ENCODE data around the gene CAMKV.
A peak's percentile ranks its signal among the peaks of the same experiment; 100 is the strongest.
"Not testable (repeated sequence)": the region's sequence is repeated elsewhere in the genome, so short reads cannot be mapped to it uniquely, and the experiment has no call there.

The CAMKV gene, protein sequence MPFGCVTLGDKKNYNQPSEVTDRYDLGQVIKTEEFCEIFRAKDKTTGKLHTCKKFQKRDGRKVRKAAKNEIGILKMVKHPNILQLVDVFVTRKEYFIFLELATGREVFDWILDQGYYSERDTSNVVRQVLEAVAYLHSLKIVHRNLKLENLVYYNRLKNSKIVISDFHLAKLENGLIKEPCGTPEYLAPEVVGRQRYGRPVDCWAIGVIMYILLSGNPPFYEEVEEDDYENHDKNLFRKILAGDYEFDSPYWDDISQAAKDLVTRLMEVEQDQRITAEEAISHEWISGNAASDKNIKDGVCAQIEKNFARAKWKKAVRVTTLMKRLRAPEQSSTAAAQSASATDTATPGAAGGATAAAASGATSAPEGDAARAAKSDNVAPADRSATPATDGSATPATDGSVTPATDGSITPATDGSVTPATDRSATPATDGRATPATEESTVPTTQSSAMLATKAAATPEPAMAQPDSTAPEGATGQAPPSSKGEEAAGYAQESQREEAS

DNA sequence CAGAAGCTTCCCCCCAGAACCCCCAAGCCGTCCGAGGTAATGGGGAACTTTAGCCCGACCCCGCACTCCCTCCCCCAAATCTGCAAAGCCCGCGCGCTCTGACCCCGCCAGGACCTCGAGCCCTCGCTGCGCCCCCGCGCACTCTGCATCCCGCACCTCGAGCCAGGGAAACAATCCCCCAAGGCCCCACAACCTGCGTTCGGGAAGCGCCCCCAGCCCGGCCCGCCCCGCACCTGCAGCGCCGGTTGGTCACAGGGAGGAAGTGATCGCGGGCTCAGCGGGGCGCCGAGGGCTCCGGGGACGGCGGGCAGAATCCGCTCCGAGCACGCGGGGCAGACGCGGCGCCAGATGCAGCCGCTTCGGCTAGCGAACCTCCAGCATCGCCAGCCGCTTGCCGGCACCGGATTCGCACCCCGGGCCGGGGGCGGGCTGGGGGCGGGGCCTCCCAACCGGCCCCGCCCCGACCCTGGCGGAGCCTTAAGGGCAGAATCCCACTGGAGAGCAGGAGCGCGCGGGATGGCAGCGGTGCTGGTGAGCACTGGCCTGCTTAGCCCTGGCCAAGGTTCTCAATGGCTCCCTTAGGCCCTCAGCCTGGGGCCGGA, at the start of gene CAMKV:
TSS of gene CAMKV (minus strand) at position 382 of the 602 bp plus-strand sequence. CDS start 7,518 bp downstream, outside the sequence.
- peak within 1 kb of the TSS; percentile 76 for H3K4me3 ChIP-seq (ENCODE audit: low read depth, low read length)
- peaks cover 30% of the 10 kb centered on the region for H3K27me3 ChIP-seq (ENCODE audit: control insufficient read depth, insufficient read depth, low read length)
- H3K9ac ChIP-seq (ENCODE audit: low read length), result peak within 1 kb of the TSS; percentile 45
- no peaks in the 10 kb centered on the region for H3K9me3 ChIP-seq (ENCODE audit: control insufficient read depth, insufficient read depth, low read depth, low read length)
- H3K4me1 ChIP-seq (ENCODE audit: control insufficient read depth, insufficient read depth, low read length), result peaks cover 24% of the 10 kb centered on the region
- no peaks in the 10 kb centered on the region for H3K36me3 ChIP-seq (ENCODE audit: control insufficient read depth, insufficient read depth, low read length)
- peak within 1 kb of the TSS; percentile 34; the same call in 1 of the 2 replicates for H3K27ac ChIP-seq (ENCODE audit: low read depth, low read length)

DNA sequence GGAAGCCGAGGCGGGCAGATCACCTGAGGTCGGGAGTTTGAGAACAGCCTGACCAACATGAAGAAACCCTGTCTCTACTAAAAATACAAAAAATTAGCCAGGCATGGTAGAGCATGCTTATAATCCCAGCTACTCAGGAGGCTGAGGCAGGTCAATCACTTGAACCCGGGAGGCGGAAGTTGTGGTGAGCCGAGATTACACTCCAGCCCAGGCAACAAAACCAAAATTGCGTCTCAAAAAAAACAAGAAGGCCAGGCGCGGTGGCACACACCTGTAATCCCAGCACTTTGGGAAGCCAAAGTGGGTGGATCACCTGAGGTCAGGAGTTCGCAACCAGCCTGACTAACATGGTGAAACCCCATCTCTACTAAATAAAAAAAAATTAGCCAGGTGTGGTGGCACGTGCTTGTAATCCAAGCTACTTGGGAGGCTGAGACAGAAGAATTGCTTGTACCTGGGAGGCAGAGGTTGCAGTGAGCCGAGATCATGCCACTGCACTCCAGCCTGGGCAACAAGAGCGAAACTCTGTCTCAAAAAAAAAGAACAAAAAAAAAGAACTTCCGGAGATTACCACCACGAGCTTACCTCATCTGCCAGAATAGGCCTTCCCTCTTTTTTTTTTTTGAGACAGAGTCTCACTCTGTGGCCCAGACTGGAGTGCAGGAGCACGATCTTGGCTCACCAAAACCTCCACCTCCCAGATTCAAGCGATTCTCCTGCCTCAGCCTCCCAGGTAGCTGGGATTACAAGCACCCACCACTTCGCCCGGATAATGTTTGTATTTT, 48.3 kb upstream of the CAMKV start:
- H3K4me3 ChIP-seq (ENCODE audit: low read depth, low read length); H3K27ac ChIP-seq (ENCODE audit: low read depth, low read length); H3K27me3 ChIP-seq (ENCODE audit: control insufficient read depth, insufficient read depth, low read length); H3K9me3 ChIP-seq (ENCODE audit: control insufficient read depth, insufficient read depth, low read depth, low read length); H3K4me1 ChIP-seq (ENCODE audit: control insufficient read depth, insufficient read depth, low read length); H3K36me3 ChIP-seq (ENCODE audit: control insufficient read depth, insufficient read depth, low read length); H3K9ac ChIP-seq (ENCODE audit: low read length): not testable (repeated sequence)

DNA sequence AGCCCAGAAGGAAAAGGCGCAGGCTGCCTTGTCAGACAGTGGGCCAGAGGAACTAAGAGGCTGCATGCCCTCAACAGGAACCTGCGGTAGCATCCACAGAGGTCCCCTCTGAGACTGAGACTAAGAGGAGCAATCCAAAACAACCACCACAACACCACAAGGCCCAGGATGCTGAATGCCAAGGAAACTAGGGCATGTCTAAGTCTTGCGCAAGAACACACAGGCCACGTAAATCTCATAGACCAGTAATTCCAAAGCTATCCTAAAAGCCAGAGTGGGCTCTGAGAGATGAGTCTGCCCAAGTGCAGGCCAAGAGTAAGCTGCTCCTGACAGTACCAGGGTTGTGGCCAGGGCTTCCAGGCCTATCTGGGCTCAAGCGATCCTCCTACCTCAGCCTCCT, 47.0 kb upstream of the CAMKV start:
- H3K36me3 ChIP-seq (ENCODE audit: control insufficient read depth, insufficient read depth, low read length), result no peaks in the 10 kb centered on the region
- no peaks in the 10 kb centered on the region for H3K4me1 ChIP-seq (ENCODE audit: control insufficient read depth, insufficient read depth, low read length)
- no peak overlapping the region for H3K4me3 ChIP-seq (ENCODE audit: low read depth, low read length)
- no peaks in the 10 kb centered on the region for H3K9me3 ChIP-seq (ENCODE audit: control insufficient read depth, insufficient read depth, low read depth, low read length)
- H3K27me3 ChIP-seq (ENCODE audit: control insufficient read depth, insufficient read depth, low read length), result peaks cover 4% of the 10 kb centered on the region; the same call in 1 of the 2 replicates
- H3K27ac ChIP-seq (ENCODE audit: low read depth, low read length), result no peak overlapping the region
- no peak overlapping the region for H3K9ac ChIP-seq (ENCODE audit: low read length)

DNA sequence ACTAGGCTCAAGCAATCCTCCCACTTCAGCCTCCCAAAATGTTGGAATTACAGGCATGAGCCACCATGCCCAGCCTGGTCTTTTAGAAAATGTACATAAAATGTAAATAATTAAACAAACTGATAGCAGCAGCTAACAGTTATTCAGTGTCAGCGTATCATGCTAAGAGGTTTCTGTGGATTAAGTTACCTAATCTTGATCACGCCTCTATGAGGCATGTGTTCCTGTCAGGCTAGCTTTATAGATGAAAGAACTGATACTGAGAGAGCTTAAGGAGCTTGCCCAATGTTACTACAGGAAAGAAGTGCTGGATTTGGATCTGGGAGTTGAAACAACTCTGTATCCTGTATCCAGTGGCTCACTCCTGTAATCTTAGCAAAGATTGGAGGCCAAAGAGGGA, 45.2 kb upstream of the CAMKV start:
- no peak overlapping the region for H3K9ac ChIP-seq (ENCODE audit: low read length)
- peaks cover 16% of the 10 kb centered on the region for H3K4me1 ChIP-seq (ENCODE audit: control insufficient read depth, insufficient read depth, low read length)
- H3K27ac ChIP-seq (ENCODE audit: low read depth, low read length), result no peak overlapping the region
- H3K9me3 ChIP-seq (ENCODE audit: control insufficient read depth, insufficient read depth, low read depth, low read length), result no peaks in the 10 kb centered on the region
- peaks cover 21% of the 10 kb centered on the region for H3K27me3 ChIP-seq (ENCODE audit: control insufficient read depth, insufficient read depth, low read length)
- H3K36me3 ChIP-seq (ENCODE audit: control insufficient read depth, insufficient read depth, low read length), result no peaks in the 10 kb centered on the region
- H3K4me3 ChIP-seq (ENCODE audit: low read depth, low read length), result no peak overlapping the region

DNA sequence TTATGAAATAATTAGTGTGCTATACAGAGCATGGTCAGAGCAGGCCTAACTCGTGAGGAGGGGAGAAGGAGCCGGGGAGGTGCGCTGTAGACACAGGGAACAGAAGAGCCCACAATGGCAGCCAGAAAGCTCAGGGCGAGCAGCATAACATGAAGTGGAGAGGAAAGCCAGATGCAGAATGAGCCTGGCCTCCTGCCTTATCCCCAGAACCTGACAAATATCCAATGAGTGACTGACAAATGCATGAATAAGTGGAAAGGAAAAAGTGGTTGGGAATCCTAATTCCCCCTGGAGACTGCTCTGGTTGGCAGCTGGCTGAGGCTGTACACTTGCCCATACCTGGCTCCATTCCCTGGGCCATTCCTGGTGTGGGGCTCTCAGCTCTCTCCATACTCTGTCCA, 43.2 kb upstream of the CAMKV start:
- H3K9me3 ChIP-seq (ENCODE audit: control insufficient read depth, insufficient read depth, low read depth, low read length), result no peaks in the 10 kb centered on the region
- H3K36me3 ChIP-seq (ENCODE audit: control insufficient read depth, insufficient read depth, low read length), result no peaks in the 10 kb centered on the region
- H3K9ac ChIP-seq (ENCODE audit: low read length), result no peak overlapping the region
- H3K4me3 ChIP-seq (ENCODE audit: low read depth, low read length), result no peak overlapping the region
- no peak overlapping the region for H3K27ac ChIP-seq (ENCODE audit: low read depth, low read length)
- H3K4me1 ChIP-seq (ENCODE audit: control insufficient read depth, insufficient read depth, low read length), result peaks cover 29% of the 10 kb centered on the region
- H3K27me3 ChIP-seq (ENCODE audit: control insufficient read depth, insufficient read depth, low read length), result peaks cover 35% of the 10 kb centered on the region

DNA sequence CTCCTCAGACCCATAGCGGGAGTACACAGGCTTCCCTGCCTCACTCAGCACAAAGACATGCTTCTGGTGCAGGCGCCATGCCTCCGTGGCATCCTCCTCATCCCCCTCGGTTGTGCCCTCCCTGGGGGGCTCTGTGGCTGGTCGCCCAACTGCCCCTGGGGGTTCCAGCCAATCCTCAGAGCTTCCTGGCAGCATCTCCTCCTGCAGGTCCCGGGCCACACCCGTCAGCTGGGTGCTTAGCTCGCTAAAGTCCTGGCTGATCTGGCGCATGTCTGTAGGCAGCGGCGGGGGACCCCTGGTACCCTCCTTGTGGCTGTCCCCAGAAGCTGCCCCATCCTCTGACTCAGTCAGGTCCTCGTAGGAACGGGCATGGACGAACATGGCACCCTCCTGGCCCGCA, 41.9 kb upstream of the CAMKV start:
- Histone ChIP-seq H3K4me1 (ENCODE audit: control insufficient read depth, insufficient read depth, low read length) (peaks cover 32% of the 10 kb centered on the region), H3K27me3 (ENCODE audit: control insufficient read depth, insufficient read depth, low read length) (peaks cover 35% of the 10 kb centered on the region), H3K36me3 (ENCODE audit: control insufficient read depth, insufficient read depth, low read length) (no peaks in the 10 kb centered on the region), H3K27ac (ENCODE audit: low read depth, low read length) (no peak overlapping the region), H3K9ac (ENCODE audit: low read length) (no peak overlapping the region), H3K4me3 (ENCODE audit: low read depth, low read length) (no peak overlapping the region), H3K9me3 (ENCODE audit: control insufficient read depth, insufficient read depth, low read depth, low read length) (no peaks in the 10 kb centered on the region)

DNA sequence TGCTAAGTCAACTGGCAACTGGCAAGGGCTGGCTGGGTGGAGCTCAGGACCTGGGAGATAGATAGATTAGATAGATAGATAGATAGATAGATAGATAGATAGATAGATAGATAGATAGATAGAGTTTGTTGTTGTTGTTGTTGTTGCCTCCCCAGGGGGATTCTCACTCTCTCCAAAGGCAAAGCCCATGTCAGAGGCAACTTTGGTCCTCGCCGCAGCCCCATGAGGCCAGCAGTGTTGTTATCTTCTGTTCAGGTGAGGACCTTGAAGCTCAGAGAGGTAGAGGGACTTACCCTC, 41.4 kb upstream of the CAMKV start:
- Histone ChIP-seq H3K4me1 (ENCODE audit: control insufficient read depth, insufficient read depth, low read length) (peaks cover 37% of the 10 kb centered on the region), H3K9me3 (ENCODE audit: control insufficient read depth, insufficient read depth, low read depth, low read length) (no peaks in the 10 kb centered on the region), H3K36me3 (ENCODE audit: control insufficient read depth, insufficient read depth, low read length) (no peaks in the 10 kb centered on the region), H3K4me3 (ENCODE audit: low read depth, low read length) (peak overlapping the region; percentile 50), H3K27me3 (ENCODE audit: control insufficient read depth, insufficient read depth, low read length) (peaks cover 35% of the 10 kb centered on the region), H3K27ac (ENCODE audit: low read depth, low read length) (no peak overlapping the region), H3K9ac (ENCODE audit: low read length) (no peak overlapping the region)

DNA sequence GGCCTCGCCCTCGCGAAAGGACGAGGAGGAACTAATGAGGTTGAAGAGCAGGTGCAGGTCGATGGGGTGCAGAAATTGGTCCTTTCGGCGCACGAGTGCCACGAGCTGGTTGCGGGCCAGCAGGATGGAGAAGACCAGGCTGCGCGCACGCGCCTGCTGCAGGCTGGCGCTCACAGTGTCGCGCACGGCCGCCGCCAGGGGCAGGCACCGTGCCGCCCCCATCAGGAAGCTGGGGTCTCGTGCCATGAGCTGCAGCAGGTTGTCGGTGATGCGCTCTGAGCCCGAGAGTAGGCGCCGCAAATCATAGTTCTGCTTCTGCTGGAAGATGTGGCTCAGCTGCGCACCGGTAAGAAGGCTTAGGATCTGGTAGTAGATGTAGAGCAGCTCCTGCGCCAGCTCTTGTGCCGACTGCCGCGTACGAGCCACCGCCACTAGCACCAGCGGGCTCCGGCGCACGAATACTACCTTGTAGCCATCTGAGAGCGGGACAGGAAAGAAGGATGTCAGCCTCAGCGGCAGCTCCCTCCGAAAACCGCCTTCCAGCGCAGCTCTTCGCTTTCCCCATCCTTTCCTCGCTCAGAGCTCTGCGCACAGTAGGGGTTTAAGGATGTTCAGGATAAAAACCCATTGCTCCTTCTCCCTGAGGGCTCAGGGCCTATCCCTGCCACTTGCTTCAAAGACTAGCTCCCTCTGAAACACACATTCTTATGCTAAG, 40.9 kb upstream of the CAMKV start:
- Histone ChIP-seq H3K4me1 (ENCODE audit: control insufficient read depth, insufficient read depth, low read length) (peaks cover 41% of the 10 kb centered on the region), H3K27me3 (ENCODE audit: control insufficient read depth, insufficient read depth, low read length) (peaks cover 35% of the 10 kb centered on the region), H3K9ac (ENCODE audit: low read length) (no peak overlapping the region), H3K27ac (ENCODE audit: low read depth, low read length) (no peak overlapping the region), H3K36me3 (ENCODE audit: control insufficient read depth, insufficient read depth, low read length) (no peaks in the 10 kb centered on the region), H3K4me3 (ENCODE audit: low read depth, low read length) (peak overlapping the region; percentile 50), H3K9me3 (ENCODE audit: control insufficient read depth, insufficient read depth, low read depth, low read length) (no peaks in the 10 kb centered on the region)

DNA sequence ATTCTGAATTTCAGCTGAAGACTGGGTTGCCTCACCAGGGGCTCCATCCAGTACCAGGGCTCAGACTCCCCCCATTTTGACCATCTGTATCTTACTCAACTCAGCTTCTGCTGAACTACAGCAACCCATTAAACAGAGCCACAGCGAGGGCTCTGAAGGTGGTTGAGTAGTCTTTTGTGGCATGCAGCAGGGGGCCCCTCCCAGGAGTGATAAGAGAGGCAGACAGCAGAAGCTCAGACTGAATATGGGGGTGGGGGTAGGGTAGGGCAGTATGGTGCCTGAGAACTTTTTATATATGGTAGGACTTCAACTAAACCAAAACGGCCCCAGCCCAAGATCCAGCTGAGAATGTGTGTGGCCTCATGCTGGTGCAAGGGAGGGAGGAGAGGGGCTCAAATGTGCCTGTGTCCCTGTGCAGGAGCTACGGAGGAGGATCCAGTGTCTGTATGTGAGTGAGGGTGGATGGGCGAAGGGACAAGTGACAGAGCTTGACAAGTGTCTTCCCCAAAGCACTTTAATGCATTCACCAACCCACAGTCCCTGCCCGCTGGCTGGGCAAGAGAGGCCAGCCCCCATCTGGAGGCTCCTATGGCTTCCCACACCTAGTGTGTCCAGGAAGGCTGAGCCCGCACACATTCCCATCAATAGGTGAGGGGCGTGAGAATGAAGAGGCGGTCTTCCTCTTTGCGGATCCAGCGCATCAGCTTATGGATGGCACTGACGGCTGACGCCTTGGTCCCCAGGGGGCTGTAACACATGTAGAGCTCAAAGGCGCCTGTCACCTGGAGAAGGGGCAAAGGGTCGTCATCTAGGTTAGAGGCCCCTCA, 38.9 kb upstream of the CAMKV start:
- peaks cover 45% of the 10 kb centered on the region for H3K4me1 ChIP-seq (ENCODE audit: control insufficient read depth, insufficient read depth, low read length)
- H3K27ac ChIP-seq (ENCODE audit: low read depth, low read length), result no peak overlapping the region
- no peak overlapping the region for H3K9ac ChIP-seq (ENCODE audit: low read length)
- peaks cover 35% of the 10 kb centered on the region for H3K27me3 ChIP-seq (ENCODE audit: control insufficient read depth, insufficient read depth, low read length)
- H3K36me3 ChIP-seq (ENCODE audit: control insufficient read depth, insufficient read depth, low read length), result no peaks in the 10 kb centered on the region
- H3K9me3 ChIP-seq (ENCODE audit: control insufficient read depth, insufficient read depth, low read depth, low read length), result no peaks in the 10 kb centered on the region
- no peak overlapping the region for H3K4me3 ChIP-seq (ENCODE audit: low read depth, low read length)

DNA sequence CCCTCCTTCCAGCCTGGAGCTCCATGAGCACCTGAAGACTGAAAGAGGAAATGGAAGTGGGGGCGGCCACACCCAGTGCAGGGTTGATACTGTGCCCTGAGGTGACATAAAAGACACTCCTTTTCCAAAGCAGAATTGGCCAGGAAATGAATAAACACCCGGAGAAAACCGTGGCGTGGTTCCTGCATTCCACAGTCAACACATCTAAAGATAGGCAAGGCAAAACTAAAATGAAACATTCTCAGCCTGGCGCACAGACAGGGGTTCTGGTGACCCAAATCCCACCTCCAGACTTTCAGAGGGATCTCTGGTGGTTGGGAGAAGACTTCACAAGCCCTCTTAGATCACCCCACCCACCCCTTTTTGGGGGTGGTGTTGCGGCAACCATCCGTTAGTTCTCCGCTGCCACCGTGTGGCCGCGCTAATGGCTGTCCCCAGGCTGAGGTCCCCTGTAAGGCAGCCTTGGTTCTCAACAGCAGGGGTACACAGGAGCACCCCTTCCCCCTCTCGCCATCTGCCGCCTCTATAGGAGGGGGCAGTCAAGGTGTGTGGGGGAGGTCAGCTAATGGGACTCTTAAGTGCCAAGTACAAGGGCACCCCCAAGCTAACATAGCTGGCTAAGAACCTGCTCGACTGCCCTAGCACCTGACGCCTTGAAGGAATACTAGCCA, 36.5 kb upstream of the CAMKV start:
- Histone ChIP-seq H3K4me3 (ENCODE audit: low read depth, low read length) (peak overlapping the region; percentile 35; the same call in 1 of the 2 replicates), H3K36me3 (ENCODE audit: control insufficient read depth, insufficient read depth, low read length) (no peaks in the 10 kb centered on the region), H3K9ac (ENCODE audit: low read length) (no peak overlapping the region), H3K27ac (ENCODE audit: low read depth, low read length) (no peak overlapping the region), H3K4me1 (ENCODE audit: control insufficient read depth, insufficient read depth, low read length) (peaks cover 46% of the 10 kb centered on the region), H3K9me3 (ENCODE audit: control insufficient read depth, insufficient read depth, low read depth, low read length) (no peaks in the 10 kb centered on the region), H3K27me3 (ENCODE audit: control insufficient read depth, insufficient read depth, low read length) (peaks cover 26% of the 10 kb centered on the region)

All from HUES6 (cell line).